Duodenal mucosa (tissue), 2 donors: Measurements from ENCODE around the gene PATE3.

Experiments used
- H3K27ac ChIP-seq: one replicate; pipeline ENCODE4 v1.7.0; 2013; ENCODE audit warnings: low read depth, low read length
- H3K27me3 ChIP-seq, 2 donors: one replicate each; pipeline ENCODE4 v1.7.0; 2013; ENCODE audit warnings: low read length in 2 of 2, control low read depth in 1 of 2; ENCODE audit not compliant: insufficient read depth in 2 of 2, control insufficient read depth in 1 of 2
- H3K36me3 ChIP-seq, 2 donors: one replicate each; pipeline ENCODE4 v1.7.0; 2013; ENCODE audit warnings: low read length in 2 of 2, control low read depth in 1 of 2; ENCODE audit not compliant: insufficient read depth in 2 of 2, control insufficient read depth in 1 of 2
- H3K4me1 ChIP-seq, 2 donors: one replicate each; pipeline ENCODE4 v1.7.0; 2013; ENCODE audit warnings: low read length in 2 of 2, control low read depth in 1 of 2; ENCODE audit not compliant: insufficient read depth in 2 of 2, control insufficient read depth in 1 of 2
- H3K4me3 ChIP-seq, 2 donors: one replicate each; pipeline ENCODE4 v1.7.0; 2013; ENCODE audit warnings: low read length in 2 of 2, low read depth in 1 of 2
- H3K9ac ChIP-seq, 2 donors: one replicate each; pipeline ENCODE4 v1.7.0; 2013; ENCODE audit warnings: low read length in 2 of 2, low read depth in 1 of 2
- H3K9me3 ChIP-seq, 2 donors: one replicate each; pipeline ENCODE4 v1.7.0; 2013; ENCODE audit warnings: low read length in 2 of 2, control low read depth in 1 of 2; ENCODE audit not compliant: control insufficient read depth in 1 of 2

The PATE3 gene, protein sequence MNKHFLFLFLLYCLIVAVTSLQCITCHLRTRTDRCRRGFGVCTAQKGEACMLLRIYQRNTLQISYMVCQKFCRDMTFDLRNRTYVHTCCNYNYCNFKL

GRCh38 chr11:125787827-125788226, at the start of gene PATE3:
Gene PATE3 (plus strand): TSS chr11:125788127. CDS start chr11:125788152, 25 bp downstream.
- H3K36me3 ChIP-seq, result no peaks in the 10 kb centered on the region
- H3K27me3 ChIP-seq, result no peaks in the 10 kb centered on the region
- H3K4me1 ChIP-seq, result no peaks in the 10 kb centered on the region
- no peak within 1 kb of the TSS for H3K4me3 ChIP-seq
- H3K27ac ChIP-seq, result no peak within 1 kb of the TSS
- no peak within 1 kb of the TSS for H3K9ac ChIP-seq
- no peaks in the 10 kb centered on the region for H3K9me3 ChIP-seq

DNA sequence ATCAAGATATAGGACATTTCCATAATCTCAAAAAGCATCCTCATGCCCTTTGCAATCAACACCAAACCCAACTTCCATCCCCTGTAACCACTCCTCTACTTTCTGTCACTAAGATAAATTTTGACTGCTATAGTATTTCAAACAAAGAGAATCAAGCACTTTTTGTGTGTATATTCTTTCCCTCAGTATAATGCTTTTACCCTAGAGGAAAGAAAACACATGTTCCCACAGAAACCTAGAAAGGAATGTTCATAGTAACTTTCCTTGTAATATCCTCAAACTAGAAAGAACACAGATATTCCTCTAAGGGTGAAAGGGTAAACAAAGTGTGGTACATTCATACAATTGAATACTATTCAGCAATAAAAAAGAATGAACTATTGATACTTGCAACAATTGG, 47.3 kb upstream of the PATE3 start:
- no peak overlapping the region for H3K4me3 ChIP-seq
- no peaks in the 10 kb centered on the region for H3K36me3 ChIP-seq
- no peaks in the 10 kb centered on the region for H3K27me3 ChIP-seq
- no peak overlapping the region for H3K9ac ChIP-seq
- H3K27ac ChIP-seq, result no peak overlapping the region
- H3K4me1 ChIP-seq, result no peaks in the 10 kb centered on the region
- H3K9me3 ChIP-seq, result no peaks in the 10 kb centered on the region

- Histone ChIP-seq H3K4me1 (no peaks in the 10 kb centered on the region), H3K9ac (no peak overlapping the region), H3K27ac (no peak overlapping the region), H3K27me3 (no peaks in the 10 kb centered on the region), H3K9me3 (no peaks in the 10 kb centered on the region), H3K36me3 (no peaks in the 10 kb centered on the region), H3K4me3 (no peak overlapping the region)
These were observed 44.2 kb upstream of the PATE3 start for GRCh38 chr11:125743681-125744080.

- H3K27me3 ChIP-seq, result no peaks in the 10 kb centered on the region
- no peaks in the 10 kb centered on the region for H3K36me3 ChIP-seq
- H3K9ac ChIP-seq, result no peak within 1 kb of the TSS
- H3K4me3 ChIP-seq, result no peak within 1 kb of the TSS
- no peak within 1 kb of the TSS for H3K27ac ChIP-seq
- no peaks in the 10 kb centered on the region for H3K9me3 ChIP-seq
- H3K4me1 ChIP-seq, result no peaks in the 10 kb centered on the region
These were observed 41.9 kb upstream of the PATE3 start, which contains the start of gene PATE1 for GRCh38 chr11:125745979-125746378. Gene PATE1 (plus strand): TSS chr11:125746279. CDS start chr11:125746305, 26 bp downstream.

DNA sequence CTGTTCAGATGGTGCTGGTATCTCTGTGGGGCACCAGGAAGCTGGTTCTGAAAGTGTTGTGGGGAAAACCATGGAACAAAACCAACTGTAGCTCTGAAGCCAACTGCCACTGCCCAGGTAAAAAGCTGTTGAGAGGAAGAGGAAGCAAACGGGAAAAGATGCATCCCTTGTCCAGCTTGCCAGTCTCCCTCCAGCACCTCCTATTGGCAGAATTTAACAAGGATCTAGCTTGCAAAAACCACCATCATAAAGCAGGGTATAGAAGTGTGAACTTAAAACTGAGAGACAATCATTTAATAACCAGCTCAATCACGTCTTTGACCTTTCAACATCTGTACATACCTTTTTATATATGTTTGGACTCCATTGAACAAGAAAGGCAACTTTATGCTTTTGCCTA, 37.3 kb upstream of the PATE3 start:
- Histone ChIP-seq H3K4me3 (no peak overlapping the region), H3K9me3 (no peaks in the 10 kb centered on the region), H3K27me3 (no peaks in the 10 kb centered on the region), H3K36me3 (no peaks in the 10 kb centered on the region), H3K9ac (no peak overlapping the region), H3K4me1 (no peaks in the 10 kb centered on the region), H3K27ac (no peak overlapping the region)

DNA sequence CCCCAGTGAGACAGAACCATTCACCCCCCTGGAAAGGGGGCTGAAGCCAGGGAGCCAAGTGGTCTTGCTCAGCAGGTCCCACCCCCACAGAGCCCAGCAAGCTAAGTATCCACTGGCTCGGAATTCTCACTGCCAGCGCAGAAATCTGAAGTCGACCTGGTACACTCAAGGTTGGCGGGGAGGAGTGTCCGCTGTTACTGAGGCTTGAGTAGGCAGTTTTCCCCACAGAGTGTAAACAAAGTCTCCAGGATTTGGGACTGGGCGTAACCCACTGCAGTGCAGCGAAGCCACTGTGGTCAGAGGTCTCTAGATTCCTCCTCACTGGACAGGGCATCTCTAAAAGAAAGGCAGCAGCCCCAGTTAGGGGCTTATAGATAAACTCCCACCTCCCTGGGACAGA, 31.9 kb upstream of the PATE3 start:
- Histone ChIP-seq H3K4me3 (no peak overlapping the region), H3K36me3 (no peaks in the 10 kb centered on the region), H3K27ac (no peak overlapping the region), H3K9ac (no peak overlapping the region), H3K4me1 (no peaks in the 10 kb centered on the region), H3K27me3 (no peaks in the 10 kb centered on the region), H3K9me3 (no peaks in the 10 kb centered on the region)

DNA sequence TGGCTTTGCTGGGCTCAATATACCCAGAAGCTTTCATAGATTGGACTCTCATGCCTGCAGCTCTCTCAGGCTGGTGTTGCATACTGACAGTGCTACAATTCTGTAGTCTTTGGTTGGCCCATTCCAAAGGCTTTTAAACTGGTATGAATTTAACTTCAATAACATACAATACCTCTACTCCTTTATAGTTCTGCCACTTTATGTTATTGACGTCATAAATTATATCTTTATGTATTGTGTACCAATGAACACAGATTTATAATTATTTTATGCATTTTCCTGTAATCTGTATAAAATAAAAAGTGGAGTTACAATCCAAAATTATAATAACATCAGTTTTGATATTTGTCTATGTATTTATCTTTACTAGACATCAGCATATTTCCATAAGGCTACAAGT, 25.5 kb upstream of the PATE3 start:
- no peaks in the 10 kb centered on the region for H3K4me1 ChIP-seq
- peaks cover 0 to 4% of the 10 kb centered on the region in 2 donors for H3K27me3 ChIP-seq
- H3K4me3 ChIP-seq, result no peak overlapping the region
- H3K9ac ChIP-seq, result no peak overlapping the region
- no peaks in the 10 kb centered on the region for H3K9me3 ChIP-seq
- H3K27ac ChIP-seq, result no peak overlapping the region
- no peaks in the 10 kb centered on the region for H3K36me3 ChIP-seq

- Histone ChIP-seq H3K27ac (no peak overlapping the region), H3K9ac (no peak overlapping the region), H3K4me3 (no peak overlapping the region), H3K9me3 (no peaks in the 10 kb centered on the region), H3K36me3 (no peaks in the 10 kb centered on the region), H3K4me1 (no peaks in the 10 kb centered on the region), H3K27me3 (peaks cover 0 to 4% of the 10 kb centered on the region in 2 donors)
These were observed 24.4 kb upstream of the PATE3 start for GRCh38 chr11:125763483-125763882.

- no peak overlapping the region for H3K27ac ChIP-seq
- no peaks in the 10 kb centered on the region for H3K36me3 ChIP-seq
- H3K9me3 ChIP-seq, result no peaks in the 10 kb centered on the region
These were observed 21.7 kb upstream of the PATE3 start for GRCh38 chr11:125766251-125766650.

GRCh38 chr11:125768336-125769046, 19.4 kb upstream of the PATE3 start:
- peaks cover 0 to 4% of the 10 kb centered on the region in 2 donors for H3K27me3 ChIP-seq
- H3K4me1 ChIP-seq, result no peaks in the 10 kb centered on the region
- no peak overlapping the region for H3K9ac ChIP-seq
- no peaks in the 10 kb centered on the region for H3K36me3 ChIP-seq
- H3K4me3 ChIP-seq, result no peak overlapping the region
- H3K27ac ChIP-seq, result no peak overlapping the region
- no peaks in the 10 kb centered on the region for H3K9me3 ChIP-seq

More at GRCh38 chr11:125766251-125766650, 21.7 kb upstream of the PATE3 start:
- Histone ChIP-seq H3K9ac (no peak overlapping the region), H3K4me1 (no peaks in the 10 kb centered on the region), H3K27me3 (peaks cover 0 to 4% of the 10 kb centered on the region in 2 donors), H3K4me3 (no peak overlapping the region)
